ENCODE results near the gene TRAF3IP3. TPM values are rescaled to one million over a fixed set of nuclear protein-coding genes. Genes with fewer than 3 reads are reported as not detected.

The TRAF3IP3 gene
- 65.2 TPM for polyA plus RNA-seq (2013)

- H3K4me3 ChIP-seq (ENCODE audit: control insufficient read depth in 1 of 7, extremely low read depth in 1 of 7, insufficient read depth in 4 of 7, low read depth in 2 of 7, low read length in 6 of 7), result peak within 1 kb of the TSS; percentile 18 to 82 (median 63)
- ChIA-PET POLR2A (interaction anchor here (0.7 kb wide), 1 partner anchor 116 kb away, joined by 4 read pairs; no protein-coding TSS in a partner anchor), CTCF (interaction anchor here (1.0 to 8.2 kb wide), 6 partner anchors 8 to 106 kb away, joined by 3 to 54 read pairs (median 4); no protein-coding TSS in a partner anchor)
- no peaks in the 10 kb centered on the region for H3K27me3 ChIP-seq (replicated peaks in 2 of 5; ENCODE audit: control insufficient read depth in 4 of 5, insufficient read depth in 5 of 5, low read length in 4 of 5)
- WGBS (ENCODE audit: insufficient coverage), result 6% methylated on average over 8 of the region's 10 CpGs
- H3K4me1 ChIP-seq (ENCODE audit: control extremely low read depth in 1 of 4, control insufficient read depth in 4 of 4, insufficient read depth in 4 of 4, low read length in 3 of 4), result peaks cover 32 to 62% (median 57%) of the 10 kb centered on the region in 4 experiments
- DNase-seq, result peak; percentile 85 to 97 (median 95)
- no peaks in the 10 kb centered on the region for H3K9me3 ChIP-seq (ENCODE audit: control extremely low read depth in 1 of 5, control insufficient read depth in 4 of 5, insufficient read depth in 2 of 5, low read depth in 1 of 5, low read length in 4 of 5)
- peak within 1 kb of the TSS; percentile 26 to 77 for H3K27ac ChIP-seq (ENCODE audit: insufficient read depth in 1 of 2, low read depth in 1 of 2, low read length in 2 of 2, poor library complexity in 1 of 2, severe bottlenecking in 2 of 2)
- peaks cover 3 to 26% (median 16%) of the 10 kb centered on the region in 4 experiments for H3K36me3 ChIP-seq (ENCODE audit: control insufficient read depth in 4 of 4, insufficient read depth in 4 of 4, low read length in 3 of 4)
Measured at GRCh38 chr1:209755926-209756614, at the start of gene TRAF3IP3. Gene TRAF3IP3, plus strand, starts transcription at chr1:209756053. Its CDS starts 3,987 bp downstream, at chr1:209760040.

- CTCF ChIA-PET, result interaction anchor here (0.7 to 1.4 kb wide), 3 partner anchors 13 to 132 kb away, joined by 3 read pairs; no protein-coding TSS in a partner anchor
Measured at GRCh38 chr1:209706622-209707021, 49.2 kb upstream of the TRAF3IP3 start.

GRCh38 chr1:209707308-209707707, 48.5 kb upstream of the TRAF3IP3 start:
- Histone ChIP-seq H3K27ac (ENCODE audit: insufficient read depth in 1 of 2, low read depth in 1 of 2, low read length in 2 of 2, poor library complexity in 1 of 2, severe bottlenecking in 2 of 2) (no peak overlapping the region), H3K4me1 (ENCODE audit: control extremely low read depth in 1 of 4, control insufficient read depth in 4 of 4, insufficient read depth in 4 of 4, low read length in 3 of 4) (no peaks in the 10 kb centered on the region), H3K9me3 (ENCODE audit: control extremely low read depth in 1 of 5, control insufficient read depth in 4 of 5, insufficient read depth in 2 of 5, low read depth in 1 of 5, low read length in 4 of 5) (no peaks in the 10 kb centered on the region), H3K27me3 (replicated peaks in 2 of 5; ENCODE audit: control insufficient read depth in 4 of 5, insufficient read depth in 5 of 5, low read length in 4 of 5) (peaks cover 0 to 2% (median 0%) of the 10 kb centered on the region in 5 experiments), H3K36me3 (ENCODE audit: control insufficient read depth in 4 of 4, insufficient read depth in 4 of 4, low read length in 3 of 4) (no peaks in the 10 kb centered on the region), H3K4me3 (ENCODE audit: control insufficient read depth in 1 of 7, extremely low read depth in 1 of 7, insufficient read depth in 4 of 7, low read depth in 2 of 7, low read length in 6 of 7) (no peak overlapping the region)
- CTCF ChIA-PET, result interaction anchor here (1.0 to 1.4 kb wide), 4 partner anchors 9 to 132 kb away, joined by 3 to 4 read pairs (median 3); no protein-coding TSS in a partner anchor
- 100% methylated on average over 1 of the region's 1 CpG for WGBS (ENCODE audit: insufficient coverage)
- POLR2A ChIA-PET, result no interaction called here
- DNase-seq, result no peak

More at GRCh38 chr1:209706622-209707021, 49.2 kb upstream of the TRAF3IP3 start:
- no peak for DNase-seq
- H3K36me3 ChIP-seq (ENCODE audit: control insufficient read depth in 4 of 4, insufficient read depth in 4 of 4, low read length in 3 of 4), result no peaks in the 10 kb centered on the region
- POLR2A ChIA-PET, result no interaction called here
- H3K27ac ChIP-seq (ENCODE audit: insufficient read depth in 1 of 2, low read depth in 1 of 2, low read length in 2 of 2, poor library complexity in 1 of 2, severe bottlenecking in 2 of 2), result no peak overlapping the region
- WGBS (ENCODE audit: insufficient coverage), result 100% methylated on average over 2 of the region's 3 CpGs
- no peaks in the 10 kb centered on the region for H3K9me3 ChIP-seq (ENCODE audit: control extremely low read depth in 1 of 5, control insufficient read depth in 4 of 5, insufficient read depth in 2 of 5, low read depth in 1 of 5, low read length in 4 of 5)
- peaks cover 0 to 2% (median 0%) of the 10 kb centered on the region in 5 experiments for H3K27me3 ChIP-seq (replicated peaks in 2 of 5; ENCODE audit: control insufficient read depth in 4 of 5, insufficient read depth in 5 of 5, low read length in 4 of 5)
- no peaks in the 10 kb centered on the region for H3K4me1 ChIP-seq (ENCODE audit: control extremely low read depth in 1 of 4, control insufficient read depth in 4 of 4, insufficient read depth in 4 of 4, low read length in 3 of 4)
- H3K4me3 ChIP-seq (ENCODE audit: control insufficient read depth in 1 of 7, extremely low read depth in 1 of 7, insufficient read depth in 4 of 7, low read depth in 2 of 7, low read length in 6 of 7), result no peak overlapping the region

- CTCF ChIA-PET, result interaction anchor here (0.7 to 1.1 kb wide), 2 partner anchors 10 to 27 kb away, joined by 3 read pairs; no protein-coding TSS in a partner anchor
- Histone ChIP-seq H3K4me3 (ENCODE audit: control insufficient read depth in 1 of 7, extremely low read depth in 1 of 7, insufficient read depth in 4 of 7, low read depth in 2 of 7, low read length in 6 of 7) (no peak overlapping the region), H3K9me3 (ENCODE audit: control extremely low read depth in 1 of 5, control insufficient read depth in 4 of 5, insufficient read depth in 2 of 5, low read depth in 1 of 5, low read length in 4 of 5) (no peaks in the 10 kb centered on the region), H3K4me1 (ENCODE audit: control extremely low read depth in 1 of 4, control insufficient read depth in 4 of 4, insufficient read depth in 4 of 4, low read length in 3 of 4) (no peaks in the 10 kb centered on the region), H3K27ac (ENCODE audit: insufficient read depth in 1 of 2, low read depth in 1 of 2, low read length in 2 of 2, poor library complexity in 1 of 2, severe bottlenecking in 2 of 2) (no peak overlapping the region), H3K27me3 (replicated peaks in 2 of 5; ENCODE audit: control insufficient read depth in 4 of 5, insufficient read depth in 5 of 5, low read length in 4 of 5) (peaks cover 0 to 2% (median 0%) of the 10 kb centered on the region in 5 experiments), H3K36me3 (ENCODE audit: control insufficient read depth in 4 of 4, insufficient read depth in 4 of 4, low read length in 3 of 4) (no peaks in the 10 kb centered on the region)
- no peak for DNase-seq
- WGBS (ENCODE audit: insufficient coverage), result no CpG with 5 or more reads among the region's 4 CpGs
- POLR2A ChIA-PET, result no interaction called here
Measured at GRCh38 chr1:209708297-209708696, 47.6 kb upstream of the TRAF3IP3 start.

GRCh38 chr1:209710093-209710492, 45.8 kb upstream of the TRAF3IP3 start:
- no peaks in the 10 kb centered on the region for H3K9me3 ChIP-seq (ENCODE audit: control extremely low read depth in 1 of 5, control insufficient read depth in 4 of 5, insufficient read depth in 2 of 5, low read depth in 1 of 5, low read length in 4 of 5)
- no peak overlapping the region for H3K4me3 ChIP-seq (ENCODE audit: control insufficient read depth in 1 of 7, extremely low read depth in 1 of 7, insufficient read depth in 4 of 7, low read depth in 2 of 7, low read length in 6 of 7)
- ChIA-PET CTCF (no interaction called here), POLR2A (no interaction called here)
- DNase-seq, result no peak
- no peak overlapping the region for H3K27ac ChIP-seq (ENCODE audit: insufficient read depth in 1 of 2, low read depth in 1 of 2, low read length in 2 of 2, poor library complexity in 1 of 2, severe bottlenecking in 2 of 2)
- WGBS (ENCODE audit: insufficient coverage), result 100% methylated on average over 1 of the region's 2 CpGs
- H3K27me3 ChIP-seq (replicated peaks in 2 of 5; ENCODE audit: control insufficient read depth in 4 of 5, insufficient read depth in 5 of 5, low read length in 4 of 5), result peaks cover 0 to 2% (median 0%) of the 10 kb centered on the region in 5 experiments
- no peaks in the 10 kb centered on the region for H3K4me1 ChIP-seq (ENCODE audit: control extremely low read depth in 1 of 4, control insufficient read depth in 4 of 4, insufficient read depth in 4 of 4, low read length in 3 of 4)
- H3K36me3 ChIP-seq (ENCODE audit: control insufficient read depth in 4 of 4, insufficient read depth in 4 of 4, low read length in 3 of 4), result no peaks in the 10 kb centered on the region

- Histone ChIP-seq H3K27ac (ENCODE audit: insufficient read depth in 1 of 2, low read depth in 1 of 2, low read length in 2 of 2, poor library complexity in 1 of 2, severe bottlenecking in 2 of 2) (no peak overlapping the region), H3K36me3 (ENCODE audit: control insufficient read depth in 4 of 4, insufficient read depth in 4 of 4, low read length in 3 of 4) (no peaks in the 10 kb centered on the region), H3K4me1 (ENCODE audit: control extremely low read depth in 1 of 4, control insufficient read depth in 4 of 4, insufficient read depth in 4 of 4, low read length in 3 of 4) (no peaks in the 10 kb centered on the region), H3K4me3 (ENCODE audit: control insufficient read depth in 1 of 7, extremely low read depth in 1 of 7, insufficient read depth in 4 of 7, low read depth in 2 of 7, low read length in 6 of 7) (no peak overlapping the region), H3K9me3 (ENCODE audit: control extremely low read depth in 1 of 5, control insufficient read depth in 4 of 5, insufficient read depth in 2 of 5, low read depth in 1 of 5, low read length in 4 of 5) (no peaks in the 10 kb centered on the region), H3K27me3 (replicated peaks in 2 of 5; ENCODE audit: control insufficient read depth in 4 of 5, insufficient read depth in 5 of 5, low read length in 4 of 5) (peaks cover 0 to 2% (median 0%) of the 10 kb centered on the region in 5 experiments)
- no peak for DNase-seq
- CTCF ChIA-PET, result no interaction called here
- POLR2A ChIA-PET, result no interaction called here
- WGBS (ENCODE audit: insufficient coverage), result 100% methylated on average over 3 of the region's 3 CpGs
Measured at GRCh38 chr1:209710847-209711246, 45.0 kb upstream of the TRAF3IP3 start.

GRCh38 chr1:209714338-209714737, 41.5 kb upstream of the TRAF3IP3 start:
- DNase-seq, result no peak
- ChIA-PET POLR2A (no interaction called here), CTCF (no interaction called here)
- Histone ChIP-seq H3K36me3 (ENCODE audit: control insufficient read depth in 4 of 4, insufficient read depth in 4 of 4, low read length in 3 of 4) (no peaks in the 10 kb centered on the region), H3K4me1 (ENCODE audit: control extremely low read depth in 1 of 4, control insufficient read depth in 4 of 4, insufficient read depth in 4 of 4, low read length in 3 of 4) (no peaks in the 10 kb centered on the region), H3K27ac (ENCODE audit: insufficient read depth in 1 of 2, low read depth in 1 of 2, low read length in 2 of 2, poor library complexity in 1 of 2, severe bottlenecking in 2 of 2) (no peak overlapping the region), H3K27me3 (replicated peaks in 2 of 5; ENCODE audit: control insufficient read depth in 4 of 5, insufficient read depth in 5 of 5, low read length in 4 of 5) (no peaks in the 10 kb centered on the region), H3K9me3 (ENCODE audit: control extremely low read depth in 1 of 5, control insufficient read depth in 4 of 5, insufficient read depth in 2 of 5, low read depth in 1 of 5, low read length in 4 of 5) (no peaks in the 10 kb centered on the region), H3K4me3 (ENCODE audit: control insufficient read depth in 1 of 7, extremely low read depth in 1 of 7, insufficient read depth in 4 of 7, low read depth in 2 of 7, low read length in 6 of 7) (no peak overlapping the region)
- WGBS (ENCODE audit: insufficient coverage), result 100% methylated on average over 1 of the region's 2 CpGs
